HepG2 (cell line): Measurements from ENCODE around the gene ZFP36. TPM values are rescaled to one million over a fixed set of nuclear protein-coding genes. Genes with fewer than 3 reads are reported as not detected.

Experiments used
- AHR ChIP-seq: IDR thresholded peaks from 2 replicates; pipeline ENCODE4 v1.6.1; 2018; ENCODE audit warnings: missing genetic modification reagents, missing compliant biosample characterization
- ATF5 ChIP-seq: sonication (generic); formaldehyde crosslinking; IDR thresholded peaks from 2 replicates; pipeline ENCODE4 v1.4.0; 2020; ENCODE audit warnings: mild to moderate bottlenecking, low read depth, missing genetic modification reagents
- CREBL2 ChIP-seq: sonication (generic); formaldehyde crosslinking; IDR thresholded peaks from 2 replicates; pipeline ENCODE4 v1.8.1; 2023; ENCODE audit warnings: missing genetic modification reagents, mild to moderate bottlenecking, borderline replicate concordance
- DNMT1 ChIP-seq: sonication (generic); formaldehyde crosslinking; IDR thresholded peaks from 2 replicates; pipeline ENCODE4 v1.5.1; 2020; ENCODE audit warnings: mild to moderate bottlenecking, missing genetic modification reagents
- DNMT3B ChIP-seq: conservative IDR thresholded peaks from 2 replicates; pipeline ENCODE4 v1.6.1; 2016; ENCODE audit warnings: missing biosample characterization, control low read depth
- ESRRA ChIP-seq: sonication (generic); formaldehyde crosslinking; IDR thresholded peaks from 2 replicates; pipeline ENCODE4 v1.5.1; 2020; ENCODE audit warnings: mild to moderate bottlenecking, low read depth, missing genetic modification reagents
- ETV6 ChIP-seq: sonication (generic); formaldehyde crosslinking; conservative IDR thresholded peaks from 2 replicates; pipeline ENCODE4 v1.4.0; 2020; ENCODE audit warnings: missing genetic modification reagents
- GTF2F1 ChIP-seq: fragments of 150-350 bp; IDR thresholded peaks from 2 replicates; pipeline ENCODE4 v1.6.1; 2014; ENCODE audit warnings: low read length
- GTF3A ChIP-seq: sonication (generic); formaldehyde crosslinking; conservative IDR thresholded peaks from 2 replicates; pipeline ENCODE4 v1.4.0; 2020; ENCODE audit warnings: mild to moderate bottlenecking, missing genetic modification reagents
- HBP1 ChIP-seq: IDR thresholded peaks from 2 replicates; pipeline ENCODE4 v1.6.1; 2016; ENCODE audit warnings: low read depth, control low read depth
- HNRNPUL1 ChIP-seq: fragments of 200-400 bp; formaldehyde crosslinking; IDR thresholded peaks from 2 replicates; pipeline ENCODE4 v1.6.1; 2017; ENCODE audit warnings: low read depth, mild to moderate bottlenecking, low read length, moderate library complexity
- LCORL ChIP-seq, 2 experiments: fragments of 450-650 bp in 1 of 2; sonication (generic) in 1 of 2; formaldehyde crosslinking in 1 of 2; IDR thresholded peaks; 2 replicates each; pipeline versions ENCODE4 v1.5.0 to v1.6.1; 2017 to 2020; ENCODE audit warnings: antibody characterized with exemption in 1 of 2, missing genetic modification reagents in 1 of 2
- MYNN ChIP-seq: sonication (generic); formaldehyde crosslinking; IDR thresholded peaks from 2 replicates; pipeline ENCODE4 v1.4.0; 2020; ENCODE audit warnings: mild to moderate bottlenecking, low read depth, missing genetic modification reagents
- NR1H2 ChIP-seq: sonication (generic); formaldehyde crosslinking; IDR thresholded peaks from 2 replicates; pipeline ENCODE4 v1.8.1; 2022; ENCODE audit warnings: low read depth, missing genetic modification reagents, borderline replicate concordance
- NR2C2 ChIP-seq: sonication (generic); formaldehyde crosslinking; IDR thresholded peaks from 2 replicates; pipeline ENCODE4 v1.4.0; 2020; ENCODE audit warnings: missing genetic modification reagents, mild to moderate bottlenecking, moderate library complexity, borderline replicate concordance
- RBFOX2 ChIP-seq: fragments of 200-400 bp; formaldehyde crosslinking; IDR thresholded peaks from 2 replicates; pipeline ENCODE4 v1.6.1; 2017; ENCODE audit warnings: low read depth, mild to moderate bottlenecking, low read length
- TGIF2 ChIP-seq: IDR thresholded peaks from 2 replicates; pipeline ENCODE4 v1.6.1; 2016; ENCODE audit warnings: control low read depth, missing compliant biosample characterization
- ZBTB10 ChIP-seq: sonication (generic); formaldehyde crosslinking; IDR thresholded peaks from 2 replicates; pipeline ENCODE4 v1.4.0; 2020; ENCODE audit warnings: missing genetic modification reagents, borderline replicate concordance
- ZBTB38 ChIP-seq: sonication (generic); formaldehyde crosslinking; IDR thresholded peaks from 2 replicates; pipeline ENCODE4 v1.5.1; 2020; ENCODE audit warnings: mild to moderate bottlenecking, missing genetic modification reagents
- ZNF12 ChIP-seq: sonication (generic); formaldehyde crosslinking; IDR thresholded peaks from 2 replicates; pipeline ENCODE4 v1.5.0; 2020; ENCODE audit warnings: missing genetic modification reagents
- ZNF484 ChIP-seq: sonication (generic); formaldehyde crosslinking; IDR thresholded peaks from 2 replicates; pipeline ENCODE4 v1.5.1; 2020; ENCODE audit warnings: mild to moderate bottlenecking, low read depth, missing genetic modification reagents, borderline replicate concordance
- ZNF503 ChIP-seq: sonication (generic); formaldehyde crosslinking; IDR thresholded peaks from 2 replicates; pipeline ENCODE4 v1.4.0; 2020; ENCODE audit warnings: missing genetic modification reagents
- polyA plus RNA-seq, 8 experiments: library from polyadenylated mRNA; depleted of rRNA in 3 of 8; stranded (reverse) in 7 of 8; unstranded in 1 of 8; fragments of >200 nt; fragmentation: Illumina TruSeq in 4 of 8; extraction: Trizol in 4 of 8; gene quantifications; 2 replicates each; pipeline versions ENCODE4 v1.2.1 to v1.2.3, GENCODE V29; 2011 to 2016; ENCODE audit warnings: low read depth in 4 of 8, missing spikeins in 1 of 8, mixed read lengths in 1 of 8; ENCODE audit not compliant: insufficient read depth in 1 of 8
- total RNA-seq, 5 experiments: library from RNA; depleted of rRNA; stranded (reverse); fragments of >200 nt; fragmentation: Illumina TruSeq; extraction: Trizol; gene quantifications; 2 replicates each; pipeline ENCODE4 v1.2.3, GENCODE V29; 2016; ENCODE audit warnings: low read depth in 1 of 5

Gene ZFP36
- total and polyA plus RNA-seq, 2 of the 13 experiments (the other 11 are each of a cell fraction or from before 2014, with no cell fraction given), result 1.4 to 1.7 TPM

- TF ChIP-seq CREBL2 (CRISPR knock-in tag), result no peak; the same call in 1 of the 2 replicates
- TF ChIP-seq DNMT3B, result no peak
- peak; percentile 89; the same call in 1 of the 2 replicates for TF ChIP-seq ETV6 (CRISPR knock-in tag)
- TF ChIP-seq TGIF2 (CRISPR knock-in tag), result peak; percentile 24; the same call in 1 of the 2 replicates
- TF ChIP-seq ESRRA, result peak; percentile 92
- peak; percentile 89 for TF ChIP-seq ZBTB38 (CRISPR knock-in tag)
- TF ChIP-seq LCORL (IDR thresholded peaks at IDR 0.05), result no peak
- peak; percentile 24; the same call in 1 of the 2 replicates for TF ChIP-seq LCORL (CRISPR knock-in tag; IDR thresholded peaks at IDR 0.05)
- peak; percentile 84 for TF ChIP-seq GTF2F1
- TF ChIP-seq MYNN, result peak; percentile 53; the same call in 1 of the 2 replicates
- peak; percentile 66; the same call in 1 of the 2 replicates for TF ChIP-seq ZNF12 (CRISPR knock-in tag)
- no peak for TF ChIP-seq ZBTB10
- peak; percentile 100 for TF ChIP-seq RBFOX2
- no peak for TF ChIP-seq NR1H2 (CRISPR knock-in tag)
- no peak for TF ChIP-seq ATF5 (CRISPR knock-in tag)
- TF ChIP-seq ZNF484, result no peak
- peak; percentile 96 for TF ChIP-seq NR2C2 (CRISPR knock-in tag)
- TF ChIP-seq AHR (CRISPR knock-in tag), result peak; percentile 96; the same call in 1 of the 2 replicates
- TF ChIP-seq ZNF503 (CRISPR knock-in tag), result peak; percentile 52; the same call in 1 of the 2 replicates
- TF ChIP-seq GTF3A (CRISPR knock-in tag), result peak; percentile 96; the same call in 1 of the 2 replicates
- peak; percentile 88 for TF ChIP-seq HBP1 (CRISPR knock-in tag)
- no peak for TF ChIP-seq HNRNPUL1
- no peak for TF ChIP-seq DNMT1 (CRISPR knock-in tag)
These were observed 29.1 kb downstream of the ZFP36 start, which contains the start of gene RPS16 (continued) for GRCh38 chr19:39435499-39436349.
